Activated naive CD4-positive, alpha-beta T cell treated with anti-CD3 and anti-CD28 coated beads, Interleukin-2, amount 50 U/mL, for 24 hours (primary cell): ENCODE measurements around the gene COG2.
A peak's percentile ranks its signal among the peaks of the same experiment; 100 is the strongest.
"Not testable (repeated sequence)": the region's sequence is repeated elsewhere in the genome, so short reads cannot be mapped to it uniquely, and the experiment has no call there.

Source experiments
- H3K27ac Mint-ChIP-seq: one replicate; pipeline ENCODE4 v1.8.0; 2021; ENCODE audit warnings: mild to moderate bottlenecking, mixed read lengths
- H3K27me3 Mint-ChIP-seq: one replicate; pipeline ENCODE4 v1.8.0; 2021; ENCODE audit warnings: mixed read lengths
- H3K36me3 Mint-ChIP-seq: one replicate; pipeline ENCODE4 v1.8.0; 2021; ENCODE audit warnings: mixed read lengths
- H3K4me1 Mint-ChIP-seq: one replicate; pipeline ENCODE4 v1.8.0; 2021; ENCODE audit warnings: mixed read lengths
- H3K4me3 Mint-ChIP-seq: one replicate; pipeline ENCODE4 v1.8.0; 2021; ENCODE audit warnings: mild to moderate bottlenecking, mixed read lengths
- H3K9me3 Mint-ChIP-seq: one replicate; pipeline ENCODE4 v1.8.0; 2021; ENCODE audit warnings: mixed read lengths

Gene COG2

GRCh38 chr1:230641900-230642262, 400 bp upstream of the COG2 start:
- H3K36me3 Mint-ChIP-seq: peaks cover 9% of the 10 kb centered on the region
- no peaks in the 10 kb centered on the region for H3K9me3 Mint-ChIP-seq
- H3K4me1 Mint-ChIP-seq: peaks cover 41% of the 10 kb centered on the region
- peak overlapping the region; percentile 93 for H3K4me3 Mint-ChIP-seq
- peaks cover 5% of the 10 kb centered on the region for H3K27me3 Mint-ChIP-seq
- H3K27ac Mint-ChIP-seq: no peak overlapping the region

GRCh38 chr1:230643908-230644307, 1.6 kb downstream of the COG2 start:
- H3K27ac Mint-ChIP-seq: peak overlapping the region; percentile 19
- peaks cover under 1% of the 10 kb centered on the region for H3K27me3 Mint-ChIP-seq
- H3K4me1 Mint-ChIP-seq: peaks cover 60% of the 10 kb centered on the region
- peak overlapping the region; percentile 93 for H3K4me3 Mint-ChIP-seq
- no peaks in the 10 kb centered on the region for H3K9me3 Mint-ChIP-seq
- peaks cover 10% of the 10 kb centered on the region for H3K36me3 Mint-ChIP-seq

- Mint-ChIP-seq H3K4me1 (peaks cover 80% of the 10 kb centered on the region), H3K27me3 (no peaks in the 10 kb centered on the region), H3K9me3 (no peaks in the 10 kb centered on the region), H3K27ac (no peak overlapping the region), H3K36me3 (peaks cover 21% of the 10 kb centered on the region), H3K4me3 (peak overlapping the region; percentile 3)
Observed at GRCh38 chr1:230646710-230647302, 4.5 kb downstream of the COG2 start.

GRCh38 chr1:230647321-230647720, 5.0 kb downstream of the COG2 start:
- no peaks in the 10 kb centered on the region for H3K9me3 Mint-ChIP-seq
- H3K4me1 Mint-ChIP-seq: peaks cover 81% of the 10 kb centered on the region
- H3K4me3 Mint-ChIP-seq: no peak overlapping the region
- peaks cover 23% of the 10 kb centered on the region for H3K36me3 Mint-ChIP-seq
- no peak overlapping the region for H3K27ac Mint-ChIP-seq
- no peaks in the 10 kb centered on the region for H3K27me3 Mint-ChIP-seq

- H3K27me3 Mint-ChIP-seq: no peaks in the 10 kb centered on the region
- peaks cover 26% of the 10 kb centered on the region for H3K36me3 Mint-ChIP-seq
- no peaks in the 10 kb centered on the region for H3K9me3 Mint-ChIP-seq
- no peak overlapping the region for H3K27ac Mint-ChIP-seq
- H3K4me3 Mint-ChIP-seq: peak overlapping the region; percentile 3
- peaks cover 89% of the 10 kb centered on the region for H3K4me1 Mint-ChIP-seq
Observed at GRCh38 chr1:230648114-230648513, 5.8 kb downstream of the COG2 start.

GRCh38 chr1:230650300-230650699, 8.0 kb downstream of the COG2 start:
- H3K36me3 Mint-ChIP-seq: peaks cover 29% of the 10 kb centered on the region
- peaks cover 89% of the 10 kb centered on the region for H3K4me1 Mint-ChIP-seq
- H3K4me3 Mint-ChIP-seq: no peak overlapping the region
- no peaks in the 10 kb centered on the region for H3K9me3 Mint-ChIP-seq
- no peak overlapping the region for H3K27ac Mint-ChIP-seq
- H3K27me3 Mint-ChIP-seq: no peaks in the 10 kb centered on the region

GRCh38 chr1:230651235-230651634, 9.0 kb downstream of the COG2 start:
- Mint-ChIP-seq H3K27me3 (no peaks in the 10 kb centered on the region), H3K36me3 (peaks cover 26% of the 10 kb centered on the region), H3K4me3 (no peak overlapping the region), H3K27ac (no peak overlapping the region), H3K9me3 (no peaks in the 10 kb centered on the region), H3K4me1 (peaks cover 92% of the 10 kb centered on the region)

- Mint-ChIP-seq H3K36me3 (peaks cover 12% of the 10 kb centered on the region), H3K4me1 (peaks cover 56% of the 10 kb centered on the region), H3K4me3 (peak overlapping the region; percentile 6)
- H3K27me3 Mint-ChIP-seq, H3K27ac Mint-ChIP-seq, H3K9me3 Mint-ChIP-seq: not testable (repeated sequence)
Observed at GRCh38 chr1:230656719-230657118, 14.4 kb downstream of the COG2 start.

- H3K4me3 Mint-ChIP-seq, H3K27ac Mint-ChIP-seq, H3K27me3 Mint-ChIP-seq, H3K9me3 Mint-ChIP-seq: not testable (repeated sequence)
- Mint-ChIP-seq H3K36me3 (peaks cover 14% of the 10 kb centered on the region), H3K4me1 (peaks cover 44% of the 10 kb centered on the region)
Observed at GRCh38 chr1:230658103-230658502, 15.8 kb downstream of the COG2 start.

GRCh38 chr1:230658691-230659090, 16.4 kb downstream of the COG2 start:
- Mint-ChIP-seq H3K4me3 (no peak overlapping the region), H3K36me3 (peaks cover 14% of the 10 kb centered on the region)

GRCh38 chr1:230661976-230662375, 19.7 kb downstream of the COG2 start:
- Mint-ChIP-seq H3K27ac (no peak overlapping the region), H3K9me3 (no peaks in the 10 kb centered on the region), H3K4me1 (peaks cover 7% of the 10 kb centered on the region), H3K27me3 (no peaks in the 10 kb centered on the region), H3K4me3 (no peak overlapping the region), H3K36me3 (peaks cover 18% of the 10 kb centered on the region)

More at GRCh38 chr1:230658691-230659090, 16.4 kb downstream of the COG2 start:
- H3K27me3 Mint-ChIP-seq: no peaks in the 10 kb centered on the region
- H3K9me3 Mint-ChIP-seq: no peaks in the 10 kb centered on the region
- peaks cover 40% of the 10 kb centered on the region for H3K4me1 Mint-ChIP-seq
- H3K27ac Mint-ChIP-seq: no peak overlapping the region

- no peaks in the 10 kb centered on the region for H3K27me3 Mint-ChIP-seq
- no peaks in the 10 kb centered on the region for H3K9me3 Mint-ChIP-seq
- no peaks in the 10 kb centered on the region for H3K4me1 Mint-ChIP-seq
- no peak overlapping the region for H3K27ac Mint-ChIP-seq
- H3K4me3 Mint-ChIP-seq: no peak overlapping the region
- peaks cover 21% of the 10 kb centered on the region for H3K36me3 Mint-ChIP-seq
Observed at GRCh38 chr1:230668227-230668626, 25.9 kb downstream of the COG2 start.

- Mint-ChIP-seq H3K9me3 (no peaks in the 10 kb centered on the region), H3K27ac (no peak overlapping the region), H3K27me3 (no peaks in the 10 kb centered on the region), H3K4me3 (no peak overlapping the region), H3K4me1 (no peaks in the 10 kb centered on the region), H3K36me3 (peaks cover 24% of the 10 kb centered on the region)
Observed at GRCh38 chr1:230669543-230669942, 27.3 kb downstream of the COG2 start.

- Mint-ChIP-seq H3K4me3 (no peak overlapping the region), H3K36me3 (peaks cover 20% of the 10 kb centered on the region), H3K27me3 (no peaks in the 10 kb centered on the region), H3K4me1 (no peaks in the 10 kb centered on the region), H3K27ac (no peak overlapping the region), H3K9me3 (no peaks in the 10 kb centered on the region)
Observed at GRCh38 chr1:230674581-230674980, 32.3 kb downstream of the COG2 start.

- H3K9me3 Mint-ChIP-seq: no peaks in the 10 kb centered on the region
- peaks cover 15% of the 10 kb centered on the region for H3K36me3 Mint-ChIP-seq
- H3K27me3 Mint-ChIP-seq: no peaks in the 10 kb centered on the region
- H3K4me3 Mint-ChIP-seq: no peak overlapping the region
- no peak overlapping the region for H3K27ac Mint-ChIP-seq
- H3K4me1 Mint-ChIP-seq: no peaks in the 10 kb centered on the region
Observed at GRCh38 chr1:230677200-230677599, 34.9 kb downstream of the COG2 start.

GRCh38 chr1:230679192-230679591, 36.9 kb downstream of the COG2 start:
- Mint-ChIP-seq H3K4me3 (no peak overlapping the region), H3K9me3 (no peaks in the 10 kb centered on the region), H3K27me3 (no peaks in the 10 kb centered on the region), H3K4me1 (no peaks in the 10 kb centered on the region), H3K27ac (no peak overlapping the region), H3K36me3 (peaks cover 13% of the 10 kb centered on the region)

- Mint-ChIP-seq H3K27ac (peak overlapping the region; percentile 4), H3K9me3 (no peaks in the 10 kb centered on the region), H3K4me1 (no peaks in the 10 kb centered on the region), H3K4me3 (no peak overlapping the region), H3K36me3 (peaks cover 15% of the 10 kb centered on the region), H3K27me3 (no peaks in the 10 kb centered on the region)
Observed at GRCh38 chr1:230679825-230680224, 37.5 kb downstream of the COG2 start.
